Measurements from ENCODE around the gene MBNL1.

Gene MBNL1

DNA sequence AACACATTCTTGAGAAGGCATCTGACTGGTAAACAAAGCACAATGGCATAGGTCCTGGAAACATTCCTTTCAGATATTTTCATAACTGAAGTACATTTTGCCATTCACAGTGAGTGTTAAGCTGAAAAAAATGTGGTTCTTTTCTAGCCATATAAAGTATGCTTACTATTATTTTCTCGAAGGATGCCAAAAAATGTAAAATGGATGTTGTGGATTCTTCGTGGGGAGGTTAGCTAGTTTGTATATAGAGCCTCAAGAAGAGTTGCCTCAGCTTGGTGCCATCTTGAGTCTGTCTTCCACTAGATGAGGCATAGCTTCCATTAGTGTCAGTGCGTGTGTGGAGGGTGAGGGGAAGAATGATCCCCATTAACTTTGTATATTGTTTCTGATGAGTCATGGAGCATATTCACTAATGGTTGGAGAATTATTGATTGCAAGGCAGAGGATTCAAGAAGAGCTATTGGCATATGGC is 4.1 kb downstream of the MBNL1 start:
- DNase-seq (ENCODE audit: low read depth, low spot score): no peak

GRCh38 chr3:152276681-152277080 is 8.0 kb downstream of the MBNL1 start:
- DNase-seq (ENCODE audit: low read depth, low spot score): no peak

DNA sequence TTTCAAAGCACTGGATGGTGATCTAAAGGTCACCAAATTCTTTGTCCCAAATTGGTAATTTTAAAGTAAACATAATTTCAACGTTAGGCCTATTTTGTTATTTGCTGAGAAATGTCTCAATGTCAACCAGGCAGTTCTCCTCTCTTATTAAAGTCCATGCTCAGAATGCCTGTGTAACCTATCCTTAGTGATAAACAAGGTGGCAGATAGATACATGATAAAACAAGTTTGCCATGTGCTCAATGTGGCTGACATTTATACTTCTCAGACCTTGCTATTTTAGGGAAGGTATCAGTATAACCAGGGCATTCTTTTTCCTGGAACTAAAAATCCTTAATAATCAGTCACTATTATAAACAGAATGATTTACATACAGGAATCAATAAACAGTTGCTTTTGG is 8.5 kb downstream of the MBNL1 start:
- no peak for DNase-seq (ENCODE audit: low read depth, low spot score)

- no peak for DNase-seq (ENCODE audit: low read depth, low spot score)
Measured at GRCh38 chr3:152278756-152279427, 10.2 kb downstream of the MBNL1 start.

GRCh38 chr3:152279479-152279878 is 10.8 kb downstream of the MBNL1 start:
- DNase-seq (ENCODE audit: low read depth, low spot score): no peak

DNA sequence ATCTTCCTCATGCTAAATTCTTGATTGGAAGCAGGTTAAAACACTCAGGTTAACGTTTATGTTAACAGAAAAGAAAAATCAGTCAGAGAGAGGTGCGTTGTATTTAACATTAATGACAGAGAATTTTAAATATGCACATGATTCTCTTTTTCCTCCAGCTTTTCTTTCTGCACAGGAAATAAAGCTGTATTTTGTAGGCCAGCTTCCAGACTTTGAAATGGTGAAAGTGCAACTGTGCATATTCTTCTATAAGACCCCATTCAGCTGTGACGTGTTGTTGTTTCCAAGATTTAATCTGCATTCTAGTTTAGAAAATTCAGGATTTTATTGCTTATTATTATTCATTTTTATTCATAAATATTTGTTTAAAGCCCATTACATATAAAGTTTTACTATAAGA is 11.8 kb downstream of the MBNL1 start:
- no peak for DNase-seq (ENCODE audit: low read depth, low spot score)

DNA sequence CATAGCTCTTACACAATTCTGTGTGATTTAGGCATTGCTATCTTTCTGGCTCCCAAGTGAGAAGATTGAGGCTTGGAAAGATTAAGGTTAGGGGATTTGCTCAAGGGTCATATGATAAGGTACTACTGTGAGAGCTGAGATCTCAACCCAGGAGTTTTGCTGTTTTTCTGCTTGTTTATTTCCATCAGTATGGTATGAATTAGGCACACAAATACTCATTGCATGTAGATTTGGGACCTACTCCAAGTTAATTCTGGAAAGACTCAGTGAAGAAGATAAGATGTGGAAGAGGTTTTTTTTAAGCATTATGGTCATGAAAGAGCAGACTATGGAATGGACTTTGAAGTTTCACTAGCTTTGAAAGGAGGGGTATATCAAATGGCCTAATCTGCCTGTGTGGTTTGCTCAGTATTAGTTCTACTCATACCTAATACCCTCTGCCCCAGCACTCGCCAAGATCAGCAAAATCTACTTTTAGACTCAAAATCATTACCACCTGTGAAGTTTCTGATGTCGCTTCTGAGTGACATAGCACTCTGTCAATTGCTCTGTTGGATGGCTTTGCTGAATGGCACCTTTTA is 12.5 kb downstream of the MBNL1 start:
- no peak for DNase-seq (ENCODE audit: low read depth, low spot score)

DNA sequence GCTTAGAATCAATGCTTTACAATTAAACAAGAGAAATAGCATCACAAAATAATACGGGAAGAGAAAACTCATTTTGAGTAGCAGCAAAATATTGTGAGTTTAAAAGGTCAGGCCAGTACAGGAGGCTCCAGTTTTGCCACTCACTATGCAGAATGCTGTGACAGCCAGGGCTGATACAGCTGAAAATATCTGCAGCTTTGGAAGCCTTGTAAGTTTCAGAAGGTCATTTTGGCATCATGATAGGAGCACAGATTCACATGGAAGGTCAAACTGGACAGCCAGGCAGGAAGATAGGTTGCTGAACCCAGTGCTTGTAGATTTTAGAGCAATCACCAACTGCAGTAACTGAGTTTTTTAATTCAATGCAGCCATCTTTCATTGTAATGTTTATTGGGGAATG is 14.1 kb downstream of the MBNL1 start:
- no peak for DNase-seq (ENCODE audit: low read depth, low spot score)

- no peak for DNase-seq (ENCODE audit: low read depth, low spot score)
Measured at GRCh38 chr3:152283492-152284381, 15.0 kb downstream of the MBNL1 start.

DNA sequence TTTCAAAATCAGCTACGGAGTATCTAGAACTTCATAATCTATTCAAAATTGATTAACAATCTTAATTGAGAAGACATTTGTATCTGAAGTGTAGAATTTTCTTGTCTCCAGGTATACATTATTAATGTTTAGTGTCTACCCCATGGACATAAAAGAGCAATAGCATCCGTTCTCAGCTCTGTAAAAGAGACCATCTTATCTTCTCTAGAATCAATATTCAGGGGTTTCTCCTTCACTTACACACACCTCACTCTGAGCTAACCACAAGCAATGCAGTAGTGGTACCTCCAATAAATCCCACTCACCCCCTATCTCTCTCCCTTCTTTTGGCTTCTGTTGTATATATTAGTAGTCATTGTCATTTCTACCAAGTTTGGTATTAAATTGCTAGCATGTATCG is 16.2 kb downstream of the MBNL1 start:
- DNase-seq (ENCODE audit: low read depth, low spot score): no peak

DNA sequence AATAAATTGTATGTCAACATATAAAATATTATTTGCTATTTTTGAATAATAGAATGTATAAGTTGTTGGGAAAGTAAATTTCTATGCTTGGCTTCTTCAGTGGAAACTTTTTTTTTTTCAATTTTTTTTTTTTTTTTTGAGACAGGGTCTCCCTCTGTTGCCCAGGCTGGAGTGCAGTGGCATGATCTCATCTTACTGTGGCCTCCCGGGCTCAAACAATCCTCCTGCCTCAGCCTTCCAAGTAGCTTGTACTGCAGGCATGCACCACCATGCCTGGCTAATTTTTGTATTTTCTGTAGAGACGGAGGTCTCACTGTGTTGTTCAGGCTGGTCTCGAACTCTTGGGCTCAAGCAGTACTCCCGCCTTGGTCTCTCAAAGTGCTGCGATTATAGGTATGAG is 16.8 kb downstream of the MBNL1 start:
- DNase-seq (ENCODE audit: low read depth, low spot score): no peak

DNA sequence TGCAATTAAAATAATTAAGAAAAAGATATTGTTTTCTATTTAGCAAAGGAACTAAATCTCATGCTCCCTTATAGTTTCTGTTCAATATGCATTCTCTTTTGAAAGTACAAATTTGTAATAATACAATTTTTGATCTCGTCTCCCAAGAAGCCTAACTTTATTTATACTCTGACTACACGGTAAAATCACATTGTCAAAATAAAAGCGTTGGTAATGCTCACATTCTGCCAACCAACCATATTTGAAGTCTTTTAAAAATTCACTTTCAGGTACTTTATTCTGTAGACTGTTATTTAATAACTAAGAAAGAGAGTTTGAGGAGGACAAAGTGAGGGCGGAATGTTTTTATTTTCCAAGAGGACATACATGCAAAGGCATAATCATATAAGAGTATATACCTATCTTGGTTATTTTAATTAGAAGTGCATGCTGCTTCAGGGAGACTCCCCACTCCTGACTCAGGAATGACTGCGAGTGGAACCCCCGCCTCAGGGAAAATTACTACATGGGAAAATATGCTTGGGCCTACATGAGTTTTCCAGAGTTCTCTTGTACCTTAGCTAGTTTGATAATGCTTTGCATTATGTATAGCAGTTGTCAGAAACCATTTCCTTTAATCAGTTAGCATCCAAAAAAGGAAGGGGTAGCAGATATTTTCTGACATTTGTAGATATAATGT is 19.3 kb downstream of the MBNL1 start:
- no peak for DNase-seq (ENCODE audit: low read depth, low spot score)

DNA sequence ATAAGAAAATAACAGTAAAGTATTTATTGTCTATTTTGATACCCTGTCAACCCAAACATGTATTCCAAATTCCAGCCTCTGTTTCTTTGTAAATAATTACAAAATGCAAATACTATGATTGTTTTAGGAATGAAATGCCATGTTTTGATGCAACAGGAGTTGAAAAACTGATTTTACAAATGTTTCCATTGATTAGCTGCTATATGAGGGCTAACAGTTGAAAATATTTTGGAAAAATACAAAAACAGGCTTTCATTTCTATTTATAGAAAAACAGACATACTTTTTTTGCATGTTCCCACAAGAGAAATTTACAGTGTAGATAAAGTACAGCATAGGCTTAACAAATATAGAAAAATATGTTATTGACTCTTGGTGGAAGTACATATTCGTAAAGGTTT is 20.0 kb downstream of the MBNL1 start:
- DNase-seq (ENCODE audit: low read depth, low spot score): no peak

DNA sequence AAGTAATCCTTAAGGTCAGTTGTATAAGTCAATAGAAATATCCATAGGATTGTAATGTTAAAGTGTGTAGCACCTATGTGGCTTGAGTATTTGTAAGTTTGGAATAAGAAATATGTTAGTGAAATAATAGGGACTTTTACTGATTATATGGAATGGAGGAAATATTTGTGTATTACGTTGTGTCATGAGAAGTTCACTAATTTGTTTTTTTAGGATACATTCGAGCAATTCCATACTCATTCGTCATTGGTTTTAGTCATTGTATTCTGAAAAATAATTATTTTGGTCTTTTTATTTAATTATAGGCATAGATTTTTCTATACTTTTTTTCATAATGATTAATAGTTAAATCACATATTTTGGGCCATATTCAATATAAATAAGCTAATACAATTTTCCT is 21.0 kb downstream of the MBNL1 start:
- DNase-seq (ENCODE audit: low read depth, low spot score): no peak

- DNase-seq (ENCODE audit: low read depth, low spot score): no peak
Measured at GRCh38 chr3:152290374-152290773, 21.6 kb downstream of the MBNL1 start.

DNA sequence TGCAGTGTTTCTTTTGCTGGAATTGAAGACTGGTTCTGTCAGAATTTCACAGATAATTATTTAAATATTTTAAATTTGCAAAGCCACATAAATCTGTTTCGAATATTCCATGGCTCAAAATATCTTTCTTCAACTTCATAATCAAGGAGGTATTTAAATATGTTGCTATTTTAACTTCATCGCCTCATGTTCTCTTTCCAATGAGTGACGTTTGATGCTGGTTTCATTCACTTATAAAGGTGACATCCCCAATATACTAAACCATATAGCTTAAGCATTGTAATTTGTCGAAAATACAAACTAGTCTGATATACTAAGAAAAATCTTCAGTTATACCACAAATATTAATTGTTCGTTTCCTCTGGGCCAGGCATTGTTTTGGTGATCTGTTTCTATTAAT is 22.5 kb downstream of the MBNL1 start:
- DNase-seq (ENCODE audit: low read depth, low spot score): no peak

DNA sequence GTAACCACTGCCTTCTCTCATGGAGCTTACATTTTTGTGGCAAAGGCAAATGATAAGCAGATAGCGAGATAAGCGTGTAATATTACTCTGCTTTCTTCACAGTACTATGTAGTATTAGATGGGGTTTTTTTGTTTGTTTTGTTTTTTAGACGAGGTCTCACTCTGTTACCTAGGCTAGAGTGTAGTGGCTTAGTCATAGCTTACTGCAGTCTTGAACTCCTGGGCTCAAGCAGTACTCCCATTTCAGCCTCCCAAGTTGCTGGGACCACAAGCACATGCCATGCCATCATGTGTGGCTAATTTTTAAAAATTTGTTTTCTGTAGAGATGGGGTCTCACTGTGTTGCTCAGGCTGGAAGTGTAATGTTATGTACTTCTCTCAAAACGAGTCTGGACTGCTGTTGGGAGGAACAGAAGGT is 22.9 kb downstream of the MBNL1 start:
- no peak for DNase-seq (ENCODE audit: low read depth, low spot score)

DNA sequence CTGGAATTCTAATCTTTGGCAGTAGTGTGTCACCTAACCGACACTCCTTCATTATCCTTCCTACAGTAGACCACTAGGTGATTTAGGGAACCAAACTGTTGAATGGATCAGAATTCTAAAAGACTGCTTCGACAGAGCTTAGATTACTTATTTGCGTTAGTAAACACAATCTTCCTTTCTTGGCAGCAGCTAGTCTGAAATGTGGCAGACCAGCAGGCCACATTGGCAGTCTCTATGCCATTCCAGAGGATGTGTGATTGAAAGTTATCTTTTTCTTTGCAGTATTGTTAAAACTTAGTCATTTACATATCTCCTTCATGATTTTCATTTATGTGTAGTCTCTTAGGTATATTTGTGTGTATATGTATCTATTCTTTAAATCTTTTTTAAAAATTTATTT is 23.6 kb downstream of the MBNL1 start:
- DNase-seq (ENCODE audit: low read depth, low spot score): no peak

DNA sequence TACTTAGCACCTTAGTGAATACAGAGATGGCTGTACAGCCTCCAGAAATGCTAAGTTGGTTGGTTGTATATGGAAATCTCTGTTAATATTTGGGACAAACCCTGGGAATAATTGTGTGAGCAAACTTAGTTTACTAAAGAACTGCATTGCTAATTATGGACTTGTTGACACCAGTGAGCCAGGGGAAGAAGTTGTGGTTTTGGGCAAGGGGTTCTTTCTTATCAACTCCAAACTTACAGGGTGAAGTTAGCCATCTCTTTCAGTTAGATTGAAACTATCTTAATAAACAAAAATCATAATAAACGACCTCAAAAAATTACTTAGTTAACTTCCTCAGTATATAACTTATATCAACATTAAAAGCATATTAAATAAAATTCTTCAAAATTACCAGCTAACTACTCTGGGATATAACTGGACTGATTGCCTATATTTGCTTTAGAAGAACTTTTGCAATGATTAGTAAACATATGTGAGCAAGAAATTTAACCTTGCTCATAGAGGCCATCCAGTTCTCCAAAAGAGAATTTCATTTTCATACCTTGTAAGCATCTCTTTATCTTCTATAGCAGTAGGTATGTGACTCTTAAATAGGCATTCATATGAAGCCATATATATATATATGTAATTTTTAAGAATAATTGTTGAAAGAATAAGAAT is 24.7 kb downstream of the MBNL1 start:
- no peak for DNase-seq (ENCODE audit: low read depth, low spot score)

DNA sequence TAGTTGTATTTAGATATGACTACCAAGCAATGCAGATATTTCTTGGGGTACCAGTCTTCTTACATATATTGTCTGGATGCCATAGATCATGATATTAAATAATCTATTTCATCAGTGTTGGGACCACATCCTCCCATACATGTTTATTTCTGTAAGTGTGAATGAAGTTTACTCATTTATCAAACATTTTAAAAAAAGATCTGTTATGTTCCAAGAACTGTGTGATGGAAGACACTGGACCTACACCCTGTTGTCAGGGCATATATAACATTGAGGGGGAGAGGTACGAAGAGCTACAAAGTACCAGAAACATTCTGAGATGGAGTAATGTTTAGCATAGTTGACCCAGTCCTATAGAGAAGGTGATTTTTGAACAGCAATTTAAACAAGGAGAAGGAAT is 26.6 kb downstream of the MBNL1 start:
- DNase-seq (ENCODE audit: low read depth, low spot score): no peak

DNA sequence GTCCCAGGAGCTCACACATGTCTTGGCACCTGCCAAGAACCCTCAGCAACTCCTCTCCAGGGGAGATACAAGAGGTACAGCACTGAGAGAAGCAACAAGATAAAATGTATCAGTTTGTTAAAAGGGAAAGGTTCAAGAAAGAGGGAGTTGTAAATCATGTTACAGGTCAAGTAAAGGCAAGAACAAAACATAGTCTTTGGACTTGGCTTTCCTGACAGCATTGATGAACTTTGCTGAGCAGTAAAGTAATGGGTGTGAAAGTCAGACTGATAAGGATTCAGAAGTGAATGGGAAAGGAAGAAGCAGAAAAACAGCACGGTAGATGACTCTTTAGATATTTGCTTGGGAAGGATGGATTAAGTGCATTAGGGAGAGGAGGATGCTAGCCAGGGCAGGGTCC is 27.1 kb downstream of the MBNL1 start:
- no peak for DNase-seq (ENCODE audit: low read depth, low spot score)

- DNase-seq (ENCODE audit: low read depth, low spot score): no peak
Measured at GRCh38 chr3:152296382-152296781, 27.7 kb downstream of the MBNL1 start.

All from iPS DF 19.7 (cell line).